HG02763 (cell line): Measurements from ENCODE around the gene RNF214.
"Not testable (repeated sequence)": the region's sequence is repeated elsewhere in the genome, so short reads cannot be mapped to it uniquely, and the experiment has no call there.

Experiments used
- ATAC-seq: cut with Tn5 transposase; IDR thresholded peaks from one replicate; pipeline ENCODE4 v1.9.1; 2021; ENCODE audit warnings: mild to moderate bottlenecking, moderate library complexity; ENCODE audit not compliant: unreplicated experiment

Gene RNF214

GRCh38 chr11:117232092-117232878 is at the start of gene RNF214:
Gene RNF214, plus strand, starts transcription at chr11:117232671. Its CDS starts 1,602 bp downstream, at chr11:117234273.
- ATAC-seq: peak; percentile 76

GRCh38 chr11:117183178-117183577 is 49.3 kb upstream of the RNF214 start:
- not testable (repeated sequence) for ATAC-seq

GRCh38 chr11:117183724-117184349 is 48.6 kb upstream of the RNF214 start:
- no peak for ATAC-seq

GRCh38 chr11:117185736-117186430 is 46.6 kb upstream of the RNF214 start:
- ATAC-seq: no peak

- ATAC-seq: no peak
These were observed 46.1 kb upstream of the RNF214 start for GRCh38 chr11:117186431-117186761.

- ATAC-seq: no peak
These were observed 45.5 kb upstream of the RNF214 start for GRCh38 chr11:117187007-117187406.

- no peak for ATAC-seq
These were observed 45.1 kb upstream of the RNF214 start for GRCh38 chr11:117187428-117187798.

- ATAC-seq: no peak
These were observed 44.5 kb upstream of the RNF214 start for GRCh38 chr11:117187799-117188481.

GRCh38 chr11:117188620-117189081 is 43.8 kb upstream of the RNF214 start:
- no peak for ATAC-seq

- ATAC-seq: peak; percentile 41
These were observed 43.1 kb upstream of the RNF214 start for GRCh38 chr11:117189191-117189940.

GRCh38 chr11:117189941-117190544 is 42.4 kb upstream of the RNF214 start:
- ATAC-seq: no peak

GRCh38 chr11:117191680-117192400 is 40.6 kb upstream of the RNF214 start:
- ATAC-seq: no peak

GRCh38 chr11:117192401-117192875 is 40.0 kb upstream of the RNF214 start:
- no peak for ATAC-seq

GRCh38 chr11:117193130-117194020 is 39.1 kb upstream of the RNF214 start:
- no peak for ATAC-seq

- ATAC-seq: no peak
These were observed 38.2 kb upstream of the RNF214 start for GRCh38 chr11:117194267-117194666.

GRCh38 chr11:117195258-117195657 is 37.2 kb upstream of the RNF214 start:
- no peak for ATAC-seq

- no peak for ATAC-seq
These were observed 36.7 kb upstream of the RNF214 start for GRCh38 chr11:117195761-117196160.

GRCh38 chr11:117197006-117197405 is 35.5 kb upstream of the RNF214 start:
- ATAC-seq: no peak
